ENCODE measurements around the gene CXCL16.
A peak's percentile ranks its signal among the peaks of the same experiment; 100 is the strongest.
"Not testable (repeated sequence)": the region's sequence is repeated elsewhere in the genome, so short reads cannot be mapped to it uniquely, and the experiment has no call there.

The CXCL16 gene

GRCh38 chr17:4719684-4720221 is 20.0 kb downstream of the CXCL16 start:
- DNase-seq = no peak

DNA sequence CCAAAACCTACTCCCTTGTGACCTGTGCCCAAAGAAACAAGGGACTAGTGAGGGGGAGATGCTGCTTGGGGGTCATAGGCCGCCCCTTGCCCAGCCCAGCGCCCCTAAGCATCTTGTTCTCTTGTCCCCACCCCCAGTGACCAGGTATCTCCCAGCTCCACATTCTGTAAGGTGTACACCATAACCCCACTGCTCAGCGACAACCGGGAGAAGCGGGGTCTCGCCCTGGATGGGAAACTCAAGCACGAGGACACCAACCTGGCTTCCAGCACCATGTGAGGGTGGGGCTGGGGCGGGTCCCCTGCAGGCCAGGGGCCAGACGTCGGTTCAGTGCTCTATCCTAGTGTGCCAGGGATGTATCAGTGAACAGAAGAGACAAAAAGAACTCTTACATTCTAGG is 20.6 kb downstream of the CXCL16 start:
- no peak for DNase-seq

- DNase-seq = no peak
Observed at GRCh38 chr17:4718276-4718675, 21.5 kb downstream of the CXCL16 start.

GRCh38 chr17:4717791-4718190 is 21.9 kb downstream of the CXCL16 start:
- no peak for DNase-seq

DNA sequence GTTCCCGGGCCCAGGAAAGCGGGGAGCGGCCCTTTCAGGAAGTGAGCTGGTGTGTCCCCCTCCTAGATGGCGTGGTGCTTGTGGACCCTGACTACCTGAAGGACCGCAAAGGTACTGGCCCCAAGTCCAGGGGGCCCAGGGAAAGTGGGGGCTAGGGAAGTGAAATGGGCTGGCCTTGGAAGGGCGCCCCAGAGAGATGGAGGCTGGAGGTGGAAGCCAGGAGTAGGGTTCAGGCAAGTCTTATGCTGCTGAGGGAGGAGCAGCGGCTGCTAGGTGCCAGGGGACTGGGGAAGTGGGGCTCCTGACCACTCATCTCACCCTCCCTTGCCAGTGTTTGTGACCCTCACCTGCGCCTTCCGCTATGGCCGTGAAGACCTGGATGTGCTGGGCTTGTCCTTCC is 23.6 kb downstream of the CXCL16 start:
- DNase-seq = no peak

- no peak for DNase-seq
Observed at GRCh38 chr17:4715063-4715744, 24.5 kb downstream of the CXCL16 start.

DNA sequence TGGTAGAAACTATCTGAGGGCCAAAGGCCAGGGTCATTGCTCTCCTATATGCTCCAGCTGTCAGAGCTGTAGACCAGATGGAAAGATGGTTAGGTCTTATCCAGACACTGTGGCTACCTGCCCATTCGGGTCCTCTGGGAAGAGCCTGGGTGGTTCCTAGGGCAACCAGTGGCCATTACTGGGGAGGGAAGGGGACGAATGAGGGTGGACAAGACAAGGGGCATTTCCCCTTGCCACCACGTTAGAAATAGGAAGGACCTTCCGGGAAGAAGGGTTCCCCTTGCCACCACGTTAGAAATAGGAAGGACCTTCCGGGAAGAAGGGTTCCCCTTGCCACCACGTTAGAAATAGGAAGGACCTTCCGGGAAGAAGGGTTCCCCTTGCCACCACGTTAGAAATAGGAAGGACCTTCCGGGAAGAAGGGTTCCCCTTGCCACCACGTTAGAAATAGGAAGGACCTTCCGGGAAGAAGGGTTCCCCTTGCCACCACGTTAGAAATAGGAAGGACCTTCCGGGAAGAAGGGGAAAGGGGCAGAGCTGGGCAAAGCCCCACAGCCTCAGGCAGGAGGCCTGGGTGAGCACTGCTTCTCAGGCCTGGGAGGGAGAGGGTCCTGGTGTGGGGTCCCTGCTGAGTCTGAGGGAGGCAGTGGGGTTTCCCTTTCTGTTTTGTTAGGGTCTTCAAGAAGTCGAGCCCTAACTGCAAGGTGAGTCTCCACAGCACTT is 25.2 kb downstream of the CXCL16 start:
- not testable (repeated sequence) for DNase-seq

DNA sequence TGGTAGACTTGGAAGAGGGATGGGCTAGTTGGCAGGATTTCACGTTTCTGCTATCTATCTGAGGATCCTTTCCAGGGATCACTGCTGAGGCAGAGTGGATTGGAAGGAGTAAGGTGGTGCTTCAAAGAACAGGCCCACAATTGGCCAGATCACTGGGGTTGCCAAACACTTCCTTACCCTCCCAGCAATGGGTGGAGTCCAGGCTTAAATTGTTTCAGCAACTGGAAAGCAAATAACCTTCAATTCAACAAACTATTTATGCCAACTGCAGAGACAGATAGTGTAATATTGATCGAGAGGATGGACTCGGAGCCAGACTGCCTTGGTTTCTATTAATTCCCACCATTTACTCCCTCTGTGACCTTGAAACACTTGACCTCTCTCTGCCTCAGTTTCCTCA is 27.2 kb downstream of the CXCL16 start:
- no peak for DNase-seq

GRCh38 chr17:4711661-4712181 is 28.0 kb downstream of the CXCL16 start:
- peak; percentile 42 for DNase-seq

DNA sequence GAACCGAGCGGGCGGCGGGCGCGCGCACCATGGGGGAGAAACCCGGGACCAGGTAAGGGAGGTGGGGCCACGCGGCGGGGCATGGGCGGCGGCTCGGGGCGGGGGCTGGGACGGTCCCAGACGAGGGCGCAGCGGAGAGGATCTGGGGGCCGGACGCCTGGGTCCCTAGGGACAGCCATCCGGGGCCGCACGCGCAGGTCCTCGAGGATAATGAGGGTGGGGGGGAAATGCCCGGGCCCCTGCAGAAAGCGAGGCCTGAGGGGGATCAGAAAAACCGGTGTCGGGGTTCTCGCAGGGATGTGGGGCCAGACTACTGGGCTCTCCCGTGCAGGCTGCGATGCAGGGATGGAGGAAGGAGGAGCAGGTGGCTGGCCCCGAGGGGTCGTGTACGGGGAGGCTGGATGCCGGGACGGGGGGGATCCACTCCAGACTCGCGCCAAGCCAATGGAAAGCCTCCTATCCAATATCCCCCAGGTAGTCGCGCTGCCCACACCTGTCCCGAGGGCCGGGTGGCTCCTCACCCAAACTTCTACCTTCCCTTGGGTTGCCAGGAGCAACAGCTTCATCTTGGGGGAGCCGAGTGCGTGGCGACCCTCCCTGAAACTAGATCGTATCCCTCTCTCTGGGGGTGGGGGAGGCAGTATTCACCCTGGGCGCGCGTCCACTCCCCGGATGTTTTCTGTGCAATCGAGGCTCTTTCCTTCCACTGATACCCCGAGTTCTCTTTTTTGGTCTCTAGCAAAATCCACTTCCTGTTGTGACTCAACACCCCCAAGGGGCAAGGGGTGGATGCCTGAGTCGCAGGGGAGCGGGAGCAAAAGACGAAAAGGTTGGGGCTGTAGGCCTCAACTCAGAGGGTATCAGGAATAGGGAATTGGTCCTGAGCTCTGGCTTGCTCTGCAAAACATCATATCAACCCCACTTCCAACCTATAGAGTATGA is 28.8 kb downstream of the CXCL16 start:
- peak; percentile 20 for DNase-seq

GRCh38 chr17:4709794-4710692 is 29.7 kb downstream of the CXCL16 start, which contains the start of gene ARRB2:
Gene ARRB2 (plus strand): TSS chr17:4710632. CDS start chr17:4710722, 90 bp downstream.
- DNase-seq = peak; percentile 96

DNA sequence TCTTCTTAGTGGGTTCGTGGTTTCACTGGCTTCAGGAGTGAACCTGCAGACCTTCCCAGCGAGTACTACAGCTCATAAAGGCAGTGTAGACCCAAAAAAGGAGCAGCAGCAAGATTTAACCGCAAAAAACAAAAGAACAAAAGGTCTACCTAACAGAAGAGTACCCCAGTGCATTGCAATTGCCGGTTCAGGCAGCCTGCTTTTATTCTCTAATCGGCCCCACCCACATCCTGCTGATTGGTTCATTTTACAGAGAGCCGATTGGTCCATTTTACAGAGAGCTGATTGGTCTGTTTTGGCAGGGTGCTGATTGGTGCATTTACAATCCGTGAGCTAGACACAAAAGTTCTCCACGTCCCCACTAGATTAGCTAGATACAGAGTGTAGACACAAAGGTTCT is 31.3 kb downstream of the CXCL16 start:
- DNase-seq = peak; percentile 19

- no peak for DNase-seq
Observed at GRCh38 chr17:4706121-4706520, 33.6 kb downstream of the CXCL16 start.

GRCh38 chr17:4704991-4705390 is 34.7 kb downstream of the CXCL16 start:
- DNase-seq = no peak

- DNase-seq = not testable (repeated sequence)
Observed at GRCh38 chr17:4704574-4704907, 35.2 kb downstream of the CXCL16 start.

DNA sequence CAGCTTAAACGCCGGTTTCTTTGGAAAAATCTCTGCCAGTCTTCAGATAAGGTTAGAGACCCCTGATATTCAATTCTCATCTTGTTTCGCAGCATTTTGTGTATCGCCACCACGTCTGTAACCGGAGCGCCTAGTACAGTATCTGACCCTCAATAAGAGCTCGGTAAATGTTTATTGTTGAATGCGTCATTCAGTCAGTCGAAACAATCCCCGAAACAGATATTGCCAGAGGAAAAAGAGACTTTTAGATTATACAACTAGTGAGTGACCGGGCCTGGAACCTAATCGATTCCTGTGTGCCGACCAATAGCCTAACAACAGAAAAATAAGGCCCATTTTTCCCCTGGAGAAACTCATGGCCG is 36.4 kb downstream of the CXCL16 start:
- no peak for DNase-seq

DNA sequence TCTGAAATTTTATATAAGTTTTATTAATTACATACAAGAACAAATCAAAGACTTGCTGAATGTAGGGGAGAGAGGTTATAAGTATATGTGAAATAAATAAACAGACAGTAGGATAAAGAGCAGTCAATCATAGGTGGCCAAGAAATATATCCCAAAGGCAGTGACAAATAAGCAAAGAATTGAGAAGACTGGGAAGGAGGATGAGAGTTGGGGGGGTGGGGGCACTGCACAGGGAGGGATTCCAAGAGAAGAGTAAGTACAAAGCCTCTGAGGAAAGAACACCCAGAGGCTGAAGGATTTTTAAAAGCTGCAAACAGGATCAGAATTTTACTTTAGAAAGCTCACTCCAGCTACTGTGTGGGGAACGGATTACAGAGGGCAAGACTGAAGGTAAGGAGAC is 38.6 kb downstream of the CXCL16 start:
- DNase-seq = no peak

- not testable (repeated sequence) for DNase-seq
Observed at GRCh38 chr17:4699401-4700056, 40.2 kb downstream of the CXCL16 start.

GRCh38 chr17:4696437-4696805 is 43.3 kb downstream of the CXCL16 start:
- no peak for DNase-seq

GRCh38 chr17:4693416-4693815 is 46.3 kb downstream of the CXCL16 start:
- no peak for DNase-seq

DNA sequence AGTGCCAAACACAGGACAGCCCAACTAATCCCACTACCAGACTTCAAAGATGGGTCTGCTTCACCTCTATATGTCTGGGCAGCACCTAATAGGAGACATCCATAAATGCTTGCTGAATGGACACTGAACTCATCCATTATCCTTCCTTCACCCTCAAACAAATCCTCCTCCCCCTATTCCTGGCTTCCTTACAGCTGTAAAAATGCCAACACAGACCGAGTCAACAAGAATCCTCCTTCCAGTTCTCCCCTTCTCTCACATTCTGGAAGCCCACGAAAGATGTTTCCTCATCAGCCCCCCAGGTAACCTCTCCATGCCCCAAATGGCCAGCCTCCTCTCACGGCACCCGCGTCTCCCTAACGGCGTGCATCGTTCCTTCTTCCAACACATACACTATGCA is 48.0 kb downstream of the CXCL16 start:
- no peak for DNase-seq
